Measurements from ENCODE around the gene UTS2R.
"Not testable (repeated sequence)": the region's sequence is repeated elsewhere in the genome, so short reads cannot be mapped to it uniquely, and the experiment has no call there.

The UTS2R gene

DNA sequence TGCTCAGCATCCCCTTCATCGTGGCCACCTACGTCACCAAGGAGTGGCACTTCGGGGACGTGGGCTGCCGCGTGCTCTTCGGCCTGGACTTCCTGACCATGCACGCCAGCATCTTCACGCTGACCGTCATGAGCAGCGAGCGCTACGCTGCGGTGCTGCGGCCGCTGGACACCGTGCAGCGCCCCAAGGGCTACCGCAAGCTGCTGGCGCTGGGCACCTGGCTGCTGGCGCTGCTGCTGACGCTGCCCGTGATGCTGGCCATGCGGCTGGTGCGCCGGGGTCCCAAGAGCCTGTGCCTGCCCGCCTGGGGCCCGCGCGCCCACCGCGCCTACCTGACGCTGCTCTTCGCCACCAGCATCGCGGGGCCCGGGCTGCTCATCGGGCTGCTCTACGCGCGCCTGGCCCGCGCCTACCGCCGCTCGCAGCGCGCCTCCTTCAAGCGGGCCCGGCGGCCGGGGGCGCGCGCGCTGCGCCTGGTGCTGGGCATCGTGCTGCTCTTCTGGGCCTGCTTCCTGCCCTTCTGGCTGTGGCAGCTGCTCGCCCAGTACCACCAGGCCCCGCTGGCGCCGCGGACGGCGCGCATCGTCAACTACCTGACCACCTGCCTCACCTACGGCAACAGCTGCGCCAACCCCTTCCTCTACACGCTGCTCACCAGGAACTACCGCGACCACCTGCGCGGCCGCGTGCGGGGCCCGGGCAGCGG, 3.2 kb downstream of the UTS2R start:
- no peak for DNase-seq (ENCODE audit: low read depth in 3 of 3, low spot score in 1 of 3)

DNA sequence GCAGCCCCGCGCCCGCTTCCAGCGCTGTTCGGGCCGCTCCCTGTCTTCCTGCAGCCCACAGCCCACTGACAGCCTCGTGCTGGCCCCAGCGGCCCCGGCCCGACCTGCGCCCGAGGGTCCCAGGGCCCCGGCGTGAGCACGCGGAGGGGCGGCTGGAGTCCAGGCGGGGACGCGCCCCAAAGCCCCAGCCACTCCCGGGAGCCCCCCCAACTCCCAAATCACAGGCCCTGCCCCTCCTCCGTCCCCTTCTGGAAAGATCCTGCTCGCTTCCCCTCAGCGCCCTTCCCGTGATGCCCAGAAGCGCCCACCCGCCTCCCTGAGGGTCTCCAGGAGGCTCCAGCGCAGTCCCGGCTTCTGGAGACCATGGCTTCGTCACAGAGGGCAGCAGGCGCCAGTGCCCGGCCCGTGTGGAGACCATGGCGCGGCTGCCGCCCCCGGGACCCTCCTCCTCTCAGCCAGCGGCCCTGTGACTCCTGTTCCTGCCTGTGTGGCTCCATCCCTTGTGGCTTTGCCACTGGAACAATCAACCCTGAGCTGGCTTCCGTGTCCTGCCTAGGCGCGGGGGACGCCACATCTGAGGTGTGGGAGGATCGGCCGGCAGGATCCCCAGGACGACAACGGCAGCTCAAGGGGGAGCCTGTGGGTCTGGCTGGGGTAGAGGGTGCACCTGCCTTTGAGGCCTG, 3.9 kb downstream of the UTS2R start:
- no peak for DNase-seq (ENCODE audit: low read depth in 3 of 3, low spot score in 1 of 3)

GRCh38 chr17:82376042-82376730, 4.6 kb downstream of the UTS2R start:
- no peak for DNase-seq (ENCODE audit: low read depth in 3 of 3, low spot score in 1 of 3)

GRCh38 chr17:82377294-82377693, 5.7 kb downstream of the UTS2R start:
- DNase-seq (ENCODE audit: low read depth in 3 of 3, low spot score in 1 of 3) = not testable (repeated sequence)

DNA sequence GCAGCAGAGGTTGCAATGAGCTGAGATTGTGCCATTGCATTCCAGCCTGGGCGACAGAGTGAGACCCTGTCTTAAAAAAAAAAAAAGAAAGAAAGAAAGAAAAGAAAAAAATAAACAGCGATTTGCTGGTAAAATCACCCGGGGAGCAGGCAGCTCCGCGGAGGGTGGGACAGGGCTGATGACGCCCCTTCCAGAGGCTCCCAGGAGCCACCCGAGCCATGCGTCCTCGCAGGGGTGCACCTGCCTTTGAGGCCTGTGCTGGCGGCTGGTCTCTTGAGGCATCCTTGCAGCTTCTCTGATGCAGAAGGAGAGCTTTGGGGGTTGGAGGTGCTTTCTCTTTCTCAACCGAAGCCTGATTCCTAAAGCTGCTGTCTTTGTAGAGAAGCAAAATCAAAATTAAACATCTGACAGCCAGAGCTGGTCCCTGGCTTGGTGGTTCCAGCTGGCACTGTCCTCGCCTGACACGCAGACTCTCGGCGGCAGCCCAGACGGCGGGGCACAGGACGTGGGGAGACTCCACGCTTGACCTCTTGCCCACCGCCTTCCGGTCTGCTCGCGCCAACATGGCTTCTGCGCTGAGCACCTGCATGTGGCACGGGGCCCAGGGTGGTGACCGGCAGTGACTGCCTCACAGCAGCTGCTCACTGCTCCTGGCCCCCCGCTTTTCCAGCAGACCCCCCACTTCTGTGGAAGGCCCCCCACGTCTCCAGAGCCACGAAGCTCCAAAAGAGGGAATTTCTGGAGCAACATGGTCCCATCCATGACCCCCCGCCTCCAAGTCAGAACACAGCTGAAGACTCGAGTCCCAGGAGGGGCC, 6.6 kb downstream of the UTS2R start:
- no peak for DNase-seq (ENCODE audit: low read depth in 3 of 3, low spot score in 1 of 3)

- DNase-seq (ENCODE audit: low read depth in 3 of 3, low spot score in 1 of 3) = no peak
Measured at GRCh38 chr17:82378741-82379021, 7.1 kb downstream of the UTS2R start.

GRCh38 chr17:82380860-82381702, 9.5 kb downstream of the UTS2R start:
- DNase-seq (ENCODE audit: low read depth in 3 of 3, low spot score in 1 of 3) = no peak

- not testable (repeated sequence) for DNase-seq (ENCODE audit: low read depth in 3 of 3, low spot score in 1 of 3)
Measured at GRCh38 chr17:82381703-82382009, 10.1 kb downstream of the UTS2R start.

DNA sequence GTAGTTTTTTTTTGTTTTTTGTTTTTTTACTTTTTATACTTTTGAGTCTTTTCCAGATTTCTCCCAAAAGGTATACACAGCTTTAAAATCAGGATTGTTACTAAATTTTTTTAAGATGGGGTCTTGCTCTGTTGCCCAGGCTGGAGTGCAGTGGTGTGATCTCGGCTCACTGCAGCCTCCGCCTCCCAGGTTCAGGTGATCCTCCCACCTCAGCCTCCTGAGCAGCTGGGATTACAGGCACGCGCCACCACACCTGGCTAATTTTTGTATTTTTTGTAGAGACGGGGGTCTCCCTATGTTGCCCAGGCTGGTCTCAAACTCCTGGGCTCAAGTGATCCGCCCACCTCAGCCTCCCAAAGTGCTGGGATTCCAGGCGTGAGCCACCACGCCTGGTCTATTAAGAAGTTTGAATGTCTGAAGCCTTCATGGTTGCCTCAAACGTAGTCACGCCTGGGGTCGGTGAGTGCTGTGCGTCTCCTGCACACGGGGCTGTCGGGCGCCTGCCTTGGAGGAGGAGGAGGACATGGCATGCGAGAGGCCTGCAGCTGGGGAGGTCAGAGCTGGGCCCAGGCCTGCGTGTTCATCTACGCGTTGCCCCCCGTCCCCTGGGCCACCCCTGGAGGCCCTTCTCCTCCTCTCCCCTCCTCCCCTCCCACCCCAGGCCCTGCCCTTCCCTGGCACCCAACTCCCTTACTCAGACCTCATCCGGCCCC, 10.8 kb downstream of the UTS2R start:
- not testable (repeated sequence) for DNase-seq (ENCODE audit: low read depth in 3 of 3, low spot score in 1 of 3)

DNA sequence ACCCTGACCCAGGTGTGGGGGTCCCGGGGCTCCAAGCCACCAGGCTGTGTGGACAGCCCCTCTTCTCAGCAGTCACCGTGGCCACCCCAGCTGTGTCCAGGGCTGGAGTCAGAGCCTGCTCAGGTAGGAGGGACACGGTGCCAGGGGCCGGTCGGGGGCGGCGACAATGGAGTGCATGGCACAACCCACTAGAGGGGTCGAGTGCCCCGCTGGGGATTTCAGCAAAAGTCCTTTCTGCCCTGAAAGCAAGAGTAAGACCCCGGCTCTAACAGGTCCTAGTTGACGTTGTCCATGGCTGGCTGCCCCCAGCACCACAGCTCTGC, 11.3 kb downstream of the UTS2R start:
- DNase-seq (ENCODE audit: low read depth in 3 of 3, low spot score in 1 of 3) = no peak

- DNase-seq (ENCODE audit: low read depth in 3 of 3, low spot score in 1 of 3) = no peak
Measured at GRCh38 chr17:82383411-82383810, 11.8 kb downstream of the UTS2R start.

GRCh38 chr17:82384051-82384729, 12.6 kb downstream of the UTS2R start:
- no peak for DNase-seq (ENCODE audit: low read depth in 3 of 3, low spot score in 1 of 3)

DNA sequence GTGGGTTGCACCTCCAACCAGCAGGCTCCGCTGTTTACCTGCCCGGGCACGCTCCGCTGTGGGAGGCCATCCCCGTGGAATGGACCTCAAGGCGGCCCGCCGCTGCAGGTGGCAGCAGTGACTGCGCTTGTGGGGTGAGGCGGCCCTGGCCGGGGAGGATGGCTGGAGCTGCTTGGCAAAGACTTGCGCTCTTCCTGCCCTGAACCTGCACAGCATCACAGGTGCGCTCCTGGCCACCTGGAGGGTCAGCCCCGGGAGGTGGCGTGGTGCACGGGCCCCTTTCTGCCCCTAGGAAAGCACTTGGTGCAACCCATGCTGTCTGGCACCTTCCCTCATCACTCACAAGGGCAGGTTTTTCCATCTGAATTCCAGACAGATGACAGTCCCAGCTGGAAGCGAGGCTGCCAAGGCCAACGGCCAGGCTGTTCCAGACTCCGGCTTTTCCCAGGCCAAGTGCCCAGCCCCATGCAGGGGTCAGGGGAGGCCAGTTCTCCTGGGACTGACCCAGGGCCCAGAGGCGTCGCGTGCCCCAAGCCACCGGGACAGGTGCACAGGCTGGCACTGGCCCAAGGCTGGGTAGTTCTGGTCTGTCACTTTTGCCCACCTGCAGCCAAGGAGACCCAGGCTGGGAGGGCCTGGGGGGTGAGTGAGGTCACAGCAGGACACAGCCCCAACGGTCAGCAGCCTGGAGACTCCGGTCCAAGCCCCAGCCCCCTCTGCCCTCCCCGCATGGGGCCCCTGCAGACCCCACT, 13.3 kb downstream of the UTS2R start:
- DNase-seq (ENCODE audit: low read depth in 3 of 3, low spot score in 1 of 3) = no peak

DNA sequence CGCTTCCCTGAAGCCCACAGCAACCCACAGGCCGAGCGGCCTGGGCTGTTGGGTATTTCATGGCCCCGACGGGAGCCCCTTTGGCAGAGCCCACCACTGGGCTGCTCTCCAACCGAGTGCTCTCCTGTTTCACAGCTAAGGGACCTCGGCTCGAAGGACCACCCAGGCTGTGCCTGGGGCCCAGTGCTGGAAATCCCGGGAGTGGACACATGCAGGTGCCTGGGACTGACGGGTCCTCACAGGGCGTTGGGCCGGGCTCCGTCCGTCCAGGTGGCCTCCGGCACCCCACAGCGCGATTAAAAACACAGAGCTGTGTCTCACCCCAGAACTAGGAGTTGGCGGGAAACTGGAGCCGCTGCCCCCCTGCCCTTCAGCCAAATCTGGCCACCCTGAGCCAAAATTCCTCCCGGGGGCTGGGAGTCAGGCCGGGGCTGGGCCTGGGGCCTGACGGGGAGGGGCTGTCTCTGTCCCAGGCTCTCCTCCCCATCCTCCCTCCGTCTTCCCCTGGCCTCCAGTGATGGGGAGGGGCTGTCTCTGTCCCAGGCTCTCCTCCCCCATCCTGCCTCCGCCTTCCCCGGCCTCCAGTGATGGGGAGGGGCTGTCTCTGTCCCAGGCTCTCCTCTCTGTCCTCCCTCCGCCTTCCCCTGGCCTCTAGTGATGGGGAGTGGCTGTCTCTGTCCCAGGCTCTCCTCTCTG, 14.1 kb downstream of the UTS2R start:
- DNase-seq (ENCODE audit: low read depth in 3 of 3, low spot score in 1 of 3) = no peak

DNA sequence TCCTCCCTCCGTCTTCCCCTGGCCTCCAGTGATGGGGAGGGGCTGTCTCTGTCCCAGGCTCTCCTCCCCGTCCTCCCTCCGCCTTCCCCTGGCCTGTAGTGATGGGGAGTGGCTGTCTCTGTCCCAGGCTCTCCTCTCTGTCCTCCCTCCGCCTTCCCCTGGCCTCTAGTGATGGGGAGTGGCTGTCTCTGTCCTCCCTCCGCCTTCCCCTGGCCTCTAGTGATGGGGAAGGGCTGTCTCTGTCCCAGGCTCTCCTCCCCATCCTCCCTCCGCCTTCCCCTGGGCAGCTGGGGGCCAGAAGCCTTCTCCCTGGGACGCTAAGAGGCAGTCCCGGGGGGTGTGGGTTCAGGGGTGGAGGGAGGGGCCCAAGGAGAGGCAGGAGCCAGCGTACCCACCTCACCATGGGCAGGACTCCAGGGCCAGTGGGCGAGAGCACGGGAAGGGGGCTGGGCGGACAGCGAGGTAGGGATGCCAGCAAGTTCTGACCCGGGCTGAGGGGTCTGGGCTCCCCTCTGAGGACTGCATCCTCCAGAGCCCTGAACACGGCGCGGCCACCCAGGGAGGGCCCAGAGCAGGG, 14.8 kb downstream of the UTS2R start:
- no peak for DNase-seq (ENCODE audit: low read depth in 3 of 3, low spot score in 1 of 3)

DNA sequence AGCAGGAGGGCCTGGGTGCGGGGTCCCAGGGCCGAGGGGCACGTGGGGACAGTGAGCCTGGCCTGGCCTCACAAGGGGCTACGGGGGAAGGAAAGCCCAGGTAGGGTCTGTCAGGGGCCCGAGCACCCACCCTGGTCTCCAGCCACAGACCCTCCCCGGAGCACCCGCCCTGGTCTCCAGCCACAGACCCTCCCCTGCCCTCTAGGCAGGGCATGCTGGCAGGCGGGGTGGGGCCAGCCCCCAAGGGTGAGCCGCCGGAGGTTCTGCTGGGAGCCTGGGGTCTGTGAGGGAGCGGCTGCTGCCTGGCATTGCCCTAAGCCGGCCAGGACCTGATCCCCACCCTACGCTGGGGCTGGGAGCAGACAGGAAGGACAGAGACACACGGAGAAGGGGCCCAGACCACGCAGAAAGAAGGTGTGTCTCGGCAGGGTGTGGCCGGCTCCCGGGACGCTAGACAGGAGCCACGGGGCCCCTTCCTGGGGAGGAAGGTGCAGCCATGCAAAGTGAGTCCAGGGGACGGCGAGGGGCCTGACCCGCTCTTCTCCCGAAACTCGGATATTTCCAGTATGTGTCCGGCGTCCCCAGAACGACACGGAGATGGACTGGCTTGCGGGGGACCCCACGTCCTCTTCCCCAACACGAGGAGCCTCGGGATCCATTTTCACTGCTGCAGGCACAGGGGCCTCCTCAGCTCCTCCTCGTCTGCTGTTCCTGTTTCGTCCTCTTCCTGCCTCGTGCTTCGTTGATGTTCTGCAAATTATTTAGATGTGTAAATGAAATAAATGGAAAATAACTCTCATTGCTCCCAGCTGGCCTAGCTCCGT, 15.5 kb downstream of the UTS2R start:
- no peak for DNase-seq (ENCODE audit: low read depth in 3 of 3, low spot score in 1 of 3)

DNA sequence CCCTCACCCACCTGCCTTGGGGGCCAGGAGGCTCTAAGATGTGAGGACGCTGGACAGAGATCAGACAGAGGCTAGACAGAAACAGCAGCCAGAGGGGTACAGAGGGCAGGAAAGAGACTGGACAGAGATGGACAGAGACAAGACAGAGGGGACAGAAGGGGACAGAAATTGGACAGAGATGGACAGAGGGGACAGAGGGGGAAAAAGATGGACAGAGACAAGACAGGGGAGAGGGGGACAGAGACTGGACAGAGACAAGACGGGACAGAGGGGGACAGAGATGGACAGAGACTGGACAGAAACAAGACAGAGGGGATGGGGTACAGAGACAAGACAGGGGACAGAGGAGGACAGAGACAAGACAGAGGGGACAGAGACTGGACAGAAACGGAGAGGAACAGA, 16.1 kb downstream of the UTS2R start:
- no peak for DNase-seq (ENCODE audit: low read depth in 3 of 3, low spot score in 1 of 3)
